Gastroesophageal sphincter (tissue), 3 donors: ENCODE data around the gene GTF2A1.

Experiments
- POLR2AphosphoS5 ChIP-seq: sonication (generic); formaldehyde crosslinking; IDR thresholded peaks from one replicate; pipeline ENCODE4 v1.6.1; 2017; ENCODE audit warnings: antibody characterized with exemption
- TF ChIP-seq, protein P1 (sequence below), 4 experiments: fragments of 200-600 bp in 2 of 4; fragments of 450-650 bp in 2 of 4; sonication (generic) in 1 of 4; IDR thresholded peaks; one replicate each; pipeline ENCODE4 v1.5.1; 2017 to 2019; ENCODE audit warnings: antibody characterized with exemption in 4 of 4, mild to moderate bottlenecking in 2 of 4, moderate library complexity in 2 of 4

DNA sequence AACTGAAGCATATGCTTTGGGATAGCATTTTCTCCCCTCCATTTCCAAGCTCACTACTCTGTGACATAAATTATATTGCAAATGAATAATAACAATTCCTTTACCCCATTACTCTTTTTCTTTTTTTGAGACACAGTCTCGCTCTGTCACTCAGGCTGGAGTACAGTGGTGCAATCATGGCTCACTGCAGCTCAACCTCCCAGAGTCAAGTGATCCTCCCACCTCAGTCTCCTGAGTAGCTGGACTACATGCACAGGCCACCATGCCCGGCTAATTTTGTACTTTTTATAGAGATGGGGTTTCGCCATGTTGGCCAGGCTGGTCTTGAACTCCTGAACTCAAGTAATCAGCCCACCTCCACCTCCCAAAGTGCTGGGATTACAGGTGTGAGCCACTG, 49.2 kb upstream of the GTF2A1 start:
- TF ChIP-seq, protein P1, sequence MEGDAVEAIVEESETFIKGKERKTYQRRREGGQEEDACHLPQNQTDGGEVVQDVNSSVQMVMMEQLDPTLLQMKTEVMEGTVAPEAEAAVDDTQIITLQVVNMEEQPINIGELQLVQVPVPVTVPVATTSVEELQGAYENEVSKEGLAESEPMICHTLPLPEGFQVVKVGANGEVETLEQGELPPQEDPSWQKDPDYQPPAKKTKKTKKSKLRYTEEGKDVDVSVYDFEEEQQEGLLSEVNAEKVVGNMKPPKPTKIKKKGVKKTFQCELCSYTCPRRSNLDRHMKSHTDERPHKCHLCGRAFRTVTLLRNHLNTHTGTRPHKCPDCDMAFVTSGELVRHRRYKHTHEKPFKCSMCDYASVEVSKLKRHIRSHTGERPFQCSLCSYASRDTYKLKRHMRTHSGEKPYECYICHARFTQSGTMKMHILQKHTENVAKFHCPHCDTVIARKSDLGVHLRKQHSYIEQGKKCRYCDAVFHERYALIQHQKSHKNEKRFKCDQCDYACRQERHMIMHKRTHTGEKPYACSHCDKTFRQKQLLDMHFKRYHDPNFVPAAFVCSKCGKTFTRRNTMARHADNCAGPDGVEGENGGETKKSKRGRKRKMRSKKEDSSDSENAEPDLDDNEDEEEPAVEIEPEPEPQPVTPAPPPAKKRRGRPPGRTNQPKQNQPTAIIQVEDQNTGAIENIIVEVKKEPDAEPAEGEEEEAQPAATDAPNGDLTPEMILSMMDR (IDR thresholded peaks at IDR 0.05): no peak
- no peak for TF ChIP-seq POLR2AphosphoS5
